H9 (cell line): ENCODE measurements around the gene ACADSB. TPM values are rescaled to one million over a fixed set of nuclear protein-coding genes. Genes with fewer than 3 reads are reported as not detected.

ENCODE experiments used
- DNase-seq: peaks from one replicate; pipeline ENCODE4 v3.0.0-alpha.2; 2017
- H2AFZ ChIP-seq: one replicate; pipeline ENCODE4 v1.6.1; 2013; ENCODE audit warnings: mild to moderate bottlenecking, low read length, control low read depth, moderate library complexity
- H2AK5ac ChIP-seq: 2 replicates; pipeline ENCODE4 v1.6.1; 2013; ENCODE audit warnings: low read length, control low read depth, mixed read lengths; ENCODE audit not compliant: insufficient read length
- H2BK120ac ChIP-seq: one replicate; pipeline ENCODE4 v1.6.1; 2013; ENCODE audit warnings: low read depth, mild to moderate bottlenecking, low read length, control low read depth, inconsistent platforms; ENCODE audit not compliant: poor library complexity, severe bottlenecking
- H2BK12ac ChIP-seq: 2 replicates; pipeline ENCODE4 v1.6.1; 2013; ENCODE audit warnings: low read length, control low read depth, mixed read lengths, low read depth; ENCODE audit not compliant: insufficient read length
- H2BK15ac ChIP-seq: 2 replicates; pipeline ENCODE4 v1.6.1; 2013; ENCODE audit warnings: low read depth, low read length, control low read depth
- H2BK20ac ChIP-seq: one replicate; pipeline ENCODE4 v1.6.1; 2013; ENCODE audit warnings: low read depth, mild to moderate bottlenecking, low read length, control low read depth, inconsistent platforms; ENCODE audit not compliant: poor library complexity, severe bottlenecking
- H2BK5ac ChIP-seq: 2 replicates; pipeline ENCODE4 v1.6.1; 2013; ENCODE audit warnings: low read length, control low read depth, mixed read lengths; ENCODE audit not compliant: insufficient read length
- H3K14ac ChIP-seq: 2 replicates; pipeline ENCODE4 v1.6.1; 2013; ENCODE audit warnings: low read length, control low read depth; ENCODE audit not compliant: insufficient read depth
- H3K18ac ChIP-seq: 2 replicates; pipeline ENCODE4 v1.6.1; 2013; ENCODE audit warnings: low read depth, mild to moderate bottlenecking, mixed read lengths, low read length, control low read depth; ENCODE audit not compliant: insufficient read length
- H3K23ac ChIP-seq: 2 replicates; pipeline ENCODE4 v1.6.1; 2013; ENCODE audit warnings: low read length, control low read depth, mixed read lengths, low read depth; ENCODE audit not compliant: insufficient read length
- H3K23me2 ChIP-seq: 2 replicates; pipeline ENCODE4 v1.6.1; 2013; ENCODE audit warnings: low read depth, mild to moderate bottlenecking, mixed read lengths, low read length, control low read depth; ENCODE audit not compliant: insufficient read length, poor library complexity, severe bottlenecking
- H3K27ac ChIP-seq: 2 replicates; pipeline ENCODE4 v1.5.1; 2013; ENCODE audit warnings: low read length, control low read depth, mixed read lengths, low read depth; ENCODE audit not compliant: insufficient read length
- H3K27me3 ChIP-seq: 2 replicates; pipeline ENCODE4 v1.6.1; 2013; ENCODE audit warnings: low read length, control low read depth, inconsistent platforms; ENCODE audit not compliant: insufficient read depth
- H3K4ac ChIP-seq: 2 replicates; pipeline ENCODE4 v1.6.1; 2013; ENCODE audit warnings: low read depth, mild to moderate bottlenecking, control low read depth, inconsistent platforms, low read length, moderate library complexity
- H3K4me1 ChIP-seq: 2 replicates; pipeline ENCODE4 v1.6.1; 2013; ENCODE audit warnings: low read length, control low read depth, inconsistent platforms; ENCODE audit not compliant: insufficient read depth
- H3K4me2 ChIP-seq: 2 replicates; pipeline ENCODE4 v1.6.1; 2013; ENCODE audit warnings: low read length, control low read depth, mixed read lengths; ENCODE audit not compliant: insufficient read length, insufficient read depth
- H3K56ac ChIP-seq: 2 replicates; pipeline ENCODE4 v1.6.1; 2013; ENCODE audit warnings: low read depth, mild to moderate bottlenecking, mixed read lengths, low read length, control low read depth; ENCODE audit not compliant: insufficient read length
- H3K79me1 ChIP-seq: 2 replicates; pipeline ENCODE4 v1.6.1; 2013; ENCODE audit warnings: low read depth, mild to moderate bottlenecking, moderate library complexity, low read length, control low read depth, inconsistent platforms; ENCODE audit not compliant: insufficient read depth, poor library complexity, severe bottlenecking
- H3K79me2 ChIP-seq: 2 replicates; pipeline ENCODE4 v1.6.1; 2013; ENCODE audit warnings: low read length, control low read depth, inconsistent platforms; ENCODE audit not compliant: insufficient read depth
- H3K9ac ChIP-seq: 2 replicates; pipeline ENCODE4 v1.6.1; 2013; ENCODE audit warnings: low read length, control low read depth, mixed read lengths; ENCODE audit not compliant: insufficient read length; ENCODE audit errors: extremely low read depth
- H3K9me3 ChIP-seq: one replicate; pipeline ENCODE4 v1.6.1; 2013; ENCODE audit warnings: low read depth, low read length, inconsistent platforms; ENCODE audit not compliant: control insufficient read depth
- H3T11ph ChIP-seq: one replicate; pipeline ENCODE4 v1.6.1; 2013; ENCODE audit warnings: mild to moderate bottlenecking, low read length, control low read depth, inconsistent platforms
- H4K20me1 ChIP-seq: one replicate; pipeline ENCODE4 v1.6.1; 2013; ENCODE audit not compliant: control insufficient read depth, insufficient read length, insufficient read depth
- H4K5ac ChIP-seq: 2 replicates; pipeline ENCODE4 v1.6.1; 2013; ENCODE audit warnings: low read depth, mild to moderate bottlenecking, mixed read lengths, low read length, control low read depth; ENCODE audit not compliant: insufficient read length
- H4K8ac ChIP-seq: replicated peaks from 2 replicates; pipeline ENCODE4 v1.6.1; 2013; ENCODE audit warnings: low read length, control low read depth, mixed read lengths, low read depth; ENCODE audit not compliant: insufficient read length
- H4K91ac ChIP-seq: 2 replicates; pipeline ENCODE4 v1.6.1; 2013; ENCODE audit warnings: low read depth, mild to moderate bottlenecking, moderate library complexity, mixed read lengths, low read length, control low read depth; ENCODE audit not compliant: insufficient read length
- H3K27ac Mint-ChIP-seq, 3 experiments: 2 replicates in 2 of 3; 3 replicates in 1 of 3; pipeline ENCODE4 v1.8.0; 2020 to 2021; ENCODE audit warnings: mixed read lengths in 3 of 3, mild to moderate bottlenecking in 1 of 3, moderate library complexity in 1 of 3
- H3K27me3 Mint-ChIP-seq: 2 replicates; pipeline ENCODE4 v1.8.0; 2021; ENCODE audit warnings: low read depth, mild to moderate bottlenecking, moderate library complexity, mixed read lengths
- H3K36me3 Mint-ChIP-seq, 3 experiments: 2 replicates in 2 of 3; 3 replicates in 1 of 3; pipeline ENCODE4 v1.8.0; 2020 to 2021; ENCODE audit warnings: low read depth in 3 of 3, mixed read lengths in 3 of 3; ENCODE audit not compliant: insufficient read depth in 1 of 3
- H3K4me1 Mint-ChIP-seq, 2 experiments: 2 replicates each; pipeline ENCODE4 v1.8.0; 2020; ENCODE audit warnings: mixed read lengths in 2 of 2
- H3K4me3 Mint-ChIP-seq, 2 experiments: 2 replicates in 1 of 2; 3 replicates in 1 of 2; pipeline ENCODE4 v1.8.0; 2020 to 2021; ENCODE audit warnings: mild to moderate bottlenecking in 2 of 2, mixed read lengths in 2 of 2, moderate library complexity in 1 of 2
- H3K9me3 Mint-ChIP-seq, 2 experiments: 2 replicates in 1 of 2; 3 replicates in 1 of 2; pipeline ENCODE4 v1.8.0; 2020; ENCODE audit warnings: mild to moderate bottlenecking in 2 of 2, mixed read lengths in 2 of 2, moderate library complexity in 1 of 2
- WGBS: extraction: QIAGEN DNeasy Blood & Tissue Kit; methylation state at CpG from one replicate; pipeline ENCODE4 v1.1.7; 2013; ENCODE audit warnings: missing lambda C conversion rate, low lambda C conversion rate, mixed read lengths; ENCODE audit not compliant: insufficient read length; ENCODE audit errors: extremely low coverage; 5-methylcytosine and 5-hydroxymethylcytosine counted together
- total RNA-seq: library from RNA; stranded (reverse); gene quantifications from 2 replicates; pipeline ENCODE4 v1.2.1, GENCODE V29; 2021
- TF ChIP-seq, protein P1 (sequence below): fragments of 200-600 bp; sonication (generic); conservative IDR thresholded peaks from 3 replicates; pipeline ENCODE4 v1.8.0; 2021; ENCODE audit warnings: antibody characterized with exemption, mild to moderate bottlenecking

ACADSB gene
- total RNA-seq, 1 experiment from 2014 or later = 35.1 TPM

DNA sequence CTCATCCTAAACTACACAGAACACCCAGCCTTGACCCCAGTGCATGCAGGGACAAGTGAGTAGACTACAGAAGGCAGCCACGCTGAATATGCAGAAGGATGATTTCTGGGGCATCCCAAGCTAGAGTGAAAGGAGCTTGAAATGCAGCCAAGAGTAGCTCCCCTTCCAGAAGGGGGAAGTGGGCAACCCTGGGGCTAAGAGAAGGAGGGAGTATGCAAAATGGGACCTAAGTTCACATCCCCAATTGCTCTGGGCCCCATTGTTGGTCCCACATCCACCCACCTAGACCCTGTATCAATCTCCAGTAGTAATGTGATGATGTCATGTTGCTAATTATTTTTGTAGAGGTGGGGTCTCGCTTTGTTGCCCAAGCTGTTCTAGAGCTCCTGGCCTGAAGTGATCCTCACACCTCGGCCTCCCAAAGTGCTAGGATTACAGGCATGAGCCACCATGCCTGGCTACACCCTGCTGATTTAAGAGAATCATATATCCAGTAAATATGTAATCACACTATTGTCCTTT lies 34.2 kb upstream of the ACADSB start:
- no peak overlapping the region for H3K4me3 Mint-ChIP-seq
- H2AK5ac ChIP-seq = no peak overlapping the region
- no peak overlapping the region for H3K14ac ChIP-seq
- H3K4me2 ChIP-seq = no peak overlapping the region
- H3K27me3 Mint-ChIP-seq = peaks cover 8% of the 10 kb centered on the region
- H3K18ac ChIP-seq = no peak overlapping the region
- no peaks in the 10 kb centered on the region for H3K36me3 Mint-ChIP-seq
- no peak overlapping the region for H2BK15ac ChIP-seq
- no peak overlapping the region for H3K9ac ChIP-seq
- no peak overlapping the region for H3K27ac ChIP-seq
- H2BK12ac ChIP-seq = no peak overlapping the region
- peaks cover 6 to 7% of the 10 kb centered on the region in 2 experiments; a peak in 3 of 4 replicates for H3K4me1 Mint-ChIP-seq
- no peaks in the 10 kb centered on the region for H4K20me1 ChIP-seq
- DNase-seq = no peak
- no peak overlapping the region for H4K91ac ChIP-seq
- no peaks in the 10 kb centered on the region for H3K23me2 ChIP-seq
- H3K56ac ChIP-seq = no peak overlapping the region
- no peak overlapping the region for H4K8ac ChIP-seq
- no peak overlapping the region for H3K27ac Mint-ChIP-seq
- no peak overlapping the region for H2BK120ac ChIP-seq
- H3K9me3 Mint-ChIP-seq = no peaks in the 10 kb centered on the region; a peak in 1 of 5 replicates
- H3K9me3 ChIP-seq = no peaks in the 10 kb centered on the region
- no peaks in the 10 kb centered on the region for H3K27me3 ChIP-seq
- no peaks in the 10 kb centered on the region for H3K4me1 ChIP-seq
- no peak overlapping the region for H3K4ac ChIP-seq
- no peak overlapping the region for H2BK5ac ChIP-seq
- H2AFZ ChIP-seq = no peak overlapping the region
- no CpG with 5 or more reads among the region's 3 CpGs for WGBS
- H3K23ac ChIP-seq = no peak overlapping the region
- TF ChIP-seq, protein P1, sequence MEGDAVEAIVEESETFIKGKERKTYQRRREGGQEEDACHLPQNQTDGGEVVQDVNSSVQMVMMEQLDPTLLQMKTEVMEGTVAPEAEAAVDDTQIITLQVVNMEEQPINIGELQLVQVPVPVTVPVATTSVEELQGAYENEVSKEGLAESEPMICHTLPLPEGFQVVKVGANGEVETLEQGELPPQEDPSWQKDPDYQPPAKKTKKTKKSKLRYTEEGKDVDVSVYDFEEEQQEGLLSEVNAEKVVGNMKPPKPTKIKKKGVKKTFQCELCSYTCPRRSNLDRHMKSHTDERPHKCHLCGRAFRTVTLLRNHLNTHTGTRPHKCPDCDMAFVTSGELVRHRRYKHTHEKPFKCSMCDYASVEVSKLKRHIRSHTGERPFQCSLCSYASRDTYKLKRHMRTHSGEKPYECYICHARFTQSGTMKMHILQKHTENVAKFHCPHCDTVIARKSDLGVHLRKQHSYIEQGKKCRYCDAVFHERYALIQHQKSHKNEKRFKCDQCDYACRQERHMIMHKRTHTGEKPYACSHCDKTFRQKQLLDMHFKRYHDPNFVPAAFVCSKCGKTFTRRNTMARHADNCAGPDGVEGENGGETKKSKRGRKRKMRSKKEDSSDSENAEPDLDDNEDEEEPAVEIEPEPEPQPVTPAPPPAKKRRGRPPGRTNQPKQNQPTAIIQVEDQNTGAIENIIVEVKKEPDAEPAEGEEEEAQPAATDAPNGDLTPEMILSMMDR = no peak
- no peak overlapping the region for H4K5ac ChIP-seq
- no peaks in the 10 kb centered on the region for H3K79me2 ChIP-seq
- no peak overlapping the region for H3T11ph ChIP-seq
- no peaks in the 10 kb centered on the region for H3K79me1 ChIP-seq
- no peak overlapping the region for H2BK20ac ChIP-seq
